ENCODE measurements around the gene CENPP.
A peak's percentile ranks its signal among the peaks of the same experiment; 100 is the strongest.
"Not testable (repeated sequence)": the region's sequence is repeated elsewhere in the genome, so short reads cannot be mapped to it uniquely, and the experiment has no call there.

The CENPP gene

DNA sequence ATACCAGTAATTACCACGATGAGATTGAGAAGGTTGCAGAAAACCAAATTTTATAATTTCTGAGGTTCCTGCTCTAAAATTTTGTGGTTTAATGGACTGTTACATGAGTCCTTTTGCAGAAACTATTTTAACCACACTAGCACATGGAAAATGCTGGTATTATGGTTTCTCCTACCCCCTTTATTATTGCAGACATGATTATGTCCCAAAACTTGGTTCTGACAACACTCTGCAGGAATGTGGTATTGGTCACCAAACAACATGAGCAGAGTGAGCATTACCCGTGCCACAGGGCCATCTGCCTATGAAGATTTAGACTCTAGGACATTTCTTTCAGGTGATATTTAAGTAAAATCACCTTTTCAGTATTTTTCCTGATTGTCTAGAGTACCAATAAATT, 212.8 kb downstream of the CENPP start:
- DNase-seq (no peak), ATAC-seq (no peak)

DNA sequence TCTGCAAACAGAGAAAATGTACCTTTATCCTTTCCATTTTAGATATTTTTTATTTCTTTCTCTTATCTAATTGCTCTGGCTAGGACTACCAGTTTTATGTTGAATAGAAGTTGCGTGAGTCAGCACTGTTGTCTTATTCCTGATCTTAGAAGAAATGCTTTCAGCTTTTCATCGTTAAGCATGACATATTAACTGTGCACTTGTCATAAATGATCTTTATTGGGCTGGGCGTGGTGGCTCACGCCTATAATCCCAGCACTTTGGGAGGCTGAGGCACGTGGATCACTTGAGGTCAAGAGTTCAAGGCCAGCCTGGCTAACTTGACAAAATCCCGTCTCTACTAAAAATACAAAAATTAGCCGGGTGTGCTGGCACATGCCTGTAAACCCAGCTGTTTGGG, 218.2 kb downstream of the CENPP start:
- no peak for ATAC-seq
- no peak for DNase-seq

DNA sequence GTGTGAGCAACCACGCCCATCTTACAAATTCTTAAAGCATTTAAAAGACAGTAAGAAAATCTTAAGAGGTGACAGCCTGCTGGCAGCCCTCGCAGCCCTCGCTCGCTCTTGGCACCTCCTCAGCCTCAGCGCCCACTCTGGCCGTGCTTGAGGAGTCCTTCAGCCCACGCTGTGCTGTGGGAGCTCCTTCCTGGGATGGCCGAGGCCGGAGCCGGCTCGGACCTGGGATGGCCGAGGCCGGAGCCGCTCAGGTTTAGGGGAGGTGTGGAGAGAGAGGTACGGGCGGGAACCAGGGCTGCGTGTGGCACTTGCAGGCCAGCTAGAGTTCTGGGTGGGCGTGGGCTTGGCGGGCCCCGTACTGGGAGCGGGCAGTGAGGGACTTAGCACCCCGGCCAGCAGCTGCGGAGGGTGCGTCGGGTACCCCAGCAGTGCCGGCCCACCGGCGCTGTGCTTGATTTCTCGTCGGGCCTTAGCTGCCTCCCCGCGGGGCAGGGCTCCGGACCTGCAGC, 219.3 kb downstream of the CENPP start:
- ATAC-seq (no peak), DNase-seq (no peak)

DNA sequence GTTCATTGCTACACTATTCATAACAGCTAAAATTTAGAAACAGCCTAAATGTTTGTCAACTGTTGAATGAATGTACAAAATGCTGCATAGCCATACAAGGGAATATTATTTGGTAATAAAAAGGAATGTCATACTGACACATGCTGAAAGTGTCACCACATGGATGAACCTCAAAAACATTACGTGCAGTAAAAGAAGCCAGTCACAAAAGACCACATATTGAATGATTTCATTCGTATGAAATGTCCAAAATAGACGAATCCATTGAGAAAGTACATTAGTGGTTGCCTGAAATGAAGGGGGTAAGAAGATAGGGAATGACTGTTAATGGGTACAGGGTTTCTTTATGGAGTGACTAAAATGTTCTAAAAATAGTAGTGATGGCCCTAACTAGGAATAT, 221.6 kb downstream of the CENPP start:
- ATAC-seq (no peak), DNase-seq (no peak)

DNA sequence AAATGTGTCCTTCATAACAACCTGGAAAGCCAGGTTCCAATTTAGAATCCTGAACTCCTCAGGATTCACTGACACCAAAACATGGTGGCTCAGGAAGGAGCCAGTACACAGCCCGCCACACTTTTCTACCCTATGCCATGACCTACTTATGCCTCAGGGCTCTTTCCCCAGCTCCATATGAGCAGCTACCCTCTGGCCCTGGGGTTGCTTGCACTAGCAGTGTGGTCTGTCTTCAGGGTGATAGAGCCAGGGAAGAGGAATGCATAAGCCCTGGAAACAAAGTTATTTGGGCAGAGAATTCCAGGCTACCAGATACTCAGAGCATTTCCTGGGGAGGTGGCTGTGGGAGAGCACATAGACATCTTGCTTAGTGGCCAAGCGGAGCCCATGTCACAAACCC, 225.0 kb downstream of the CENPP start:
- no peak for DNase-seq
- no peak for ATAC-seq

DNA sequence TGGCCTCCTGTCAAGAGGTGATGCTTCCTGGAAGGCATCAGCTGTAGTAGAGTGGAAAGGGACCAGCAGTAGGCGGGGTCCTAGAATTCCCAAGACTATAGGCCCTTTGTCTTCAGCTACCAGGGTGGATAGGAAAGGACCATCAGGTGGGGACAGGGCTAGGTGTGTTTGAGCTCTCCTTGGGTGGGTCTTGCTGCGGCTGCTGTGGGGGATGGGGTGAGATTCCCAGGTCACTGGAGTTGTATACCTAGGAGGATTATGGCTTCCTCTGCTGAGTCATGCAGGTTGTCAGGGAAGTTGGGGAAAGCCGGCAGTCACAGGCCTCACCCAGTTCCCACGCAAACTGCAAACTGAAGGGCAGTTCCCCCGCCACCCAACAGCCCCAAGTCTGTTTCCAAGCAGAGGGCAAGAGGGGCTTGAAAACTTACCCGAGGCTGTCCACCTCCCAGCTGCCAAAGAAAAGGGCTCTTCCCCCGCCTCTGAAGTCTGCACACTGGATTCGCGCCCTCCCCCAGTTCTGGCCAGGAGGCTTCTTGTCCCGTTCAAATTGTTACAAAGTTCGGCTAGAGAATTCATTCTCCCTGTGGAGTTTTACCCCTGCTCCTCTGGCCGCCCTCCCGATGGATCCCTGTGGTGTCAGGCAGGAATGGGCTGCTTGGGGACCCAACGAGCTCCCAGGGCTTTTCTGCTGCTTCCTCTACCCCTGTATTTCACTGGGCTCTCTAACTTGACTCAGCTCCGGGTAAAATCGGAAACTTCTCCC, 233.0 kb downstream of the CENPP start:
- ATAC-seq = no peak
- no peak for DNase-seq

DNA sequence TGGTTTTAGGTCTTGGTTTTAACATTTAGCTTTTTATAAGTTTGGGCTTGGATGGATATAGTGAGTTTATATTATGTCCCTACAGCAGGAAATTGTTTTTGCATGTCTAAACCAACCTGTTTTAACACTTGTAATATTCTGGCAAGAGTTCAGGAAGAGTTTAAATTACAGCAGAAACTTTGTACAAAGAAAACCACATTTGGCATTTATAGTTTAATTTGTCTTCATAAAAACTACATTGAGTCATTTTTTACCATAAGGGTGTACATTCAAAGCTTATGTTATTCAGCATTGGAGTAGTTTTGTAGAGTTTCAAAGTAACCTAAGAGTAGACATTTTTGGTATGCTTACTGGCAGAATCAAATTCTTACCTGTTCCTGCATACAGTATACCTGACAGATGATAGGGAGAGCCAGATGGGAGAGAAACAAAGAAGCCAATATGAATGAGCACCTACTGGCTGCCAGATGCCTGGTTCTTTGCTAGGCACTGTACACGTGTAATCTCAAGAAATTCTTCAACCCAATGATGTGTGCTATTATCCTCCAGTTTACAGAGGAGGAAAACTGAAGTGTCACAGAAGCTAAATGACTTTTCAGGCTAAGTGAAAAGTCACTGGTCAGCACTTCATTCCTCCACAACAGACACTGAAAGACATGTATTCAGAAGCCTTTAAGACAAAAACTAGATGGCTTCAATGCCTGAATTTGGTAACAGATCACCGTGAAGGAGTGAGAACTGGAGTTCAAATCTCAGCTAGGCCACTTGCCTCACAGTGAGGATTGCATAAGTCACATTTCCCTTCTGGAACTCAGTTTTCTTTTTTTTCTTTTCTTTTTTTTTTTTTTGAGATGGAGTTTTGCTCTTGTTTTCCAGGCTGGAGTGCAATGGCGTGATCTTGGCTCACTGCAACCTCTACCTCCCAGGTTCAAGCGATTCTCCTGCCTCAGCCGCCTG, 235.9 kb downstream of the CENPP start:
- no peak for ATAC-seq
- no peak for DNase-seq

DNA sequence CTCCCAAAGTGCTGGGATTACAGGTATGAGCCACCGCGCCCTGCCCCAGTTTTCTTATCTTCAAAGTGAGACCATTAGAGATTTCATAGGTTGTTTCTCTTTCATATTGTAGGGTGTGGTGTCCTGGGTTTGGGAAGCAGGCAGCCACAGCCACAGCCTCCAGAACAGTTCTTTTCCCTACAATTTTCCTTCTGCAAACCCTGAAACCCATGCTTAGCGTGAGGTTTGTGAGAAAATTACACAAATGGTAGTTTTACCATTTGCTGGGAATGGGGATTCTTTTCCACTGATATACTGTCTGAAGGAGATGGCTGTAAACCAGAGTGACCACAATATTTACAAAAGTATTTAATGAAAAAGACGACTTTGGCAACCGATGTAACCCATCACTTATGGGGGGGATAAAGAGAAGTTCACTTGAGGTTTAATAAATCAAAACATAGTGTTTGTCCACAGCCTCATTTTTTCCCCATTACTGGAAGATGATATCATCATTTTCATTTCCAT, 236.8 kb downstream of the CENPP start:
- DNase-seq (no peak), ATAC-seq (no peak)

DNA sequence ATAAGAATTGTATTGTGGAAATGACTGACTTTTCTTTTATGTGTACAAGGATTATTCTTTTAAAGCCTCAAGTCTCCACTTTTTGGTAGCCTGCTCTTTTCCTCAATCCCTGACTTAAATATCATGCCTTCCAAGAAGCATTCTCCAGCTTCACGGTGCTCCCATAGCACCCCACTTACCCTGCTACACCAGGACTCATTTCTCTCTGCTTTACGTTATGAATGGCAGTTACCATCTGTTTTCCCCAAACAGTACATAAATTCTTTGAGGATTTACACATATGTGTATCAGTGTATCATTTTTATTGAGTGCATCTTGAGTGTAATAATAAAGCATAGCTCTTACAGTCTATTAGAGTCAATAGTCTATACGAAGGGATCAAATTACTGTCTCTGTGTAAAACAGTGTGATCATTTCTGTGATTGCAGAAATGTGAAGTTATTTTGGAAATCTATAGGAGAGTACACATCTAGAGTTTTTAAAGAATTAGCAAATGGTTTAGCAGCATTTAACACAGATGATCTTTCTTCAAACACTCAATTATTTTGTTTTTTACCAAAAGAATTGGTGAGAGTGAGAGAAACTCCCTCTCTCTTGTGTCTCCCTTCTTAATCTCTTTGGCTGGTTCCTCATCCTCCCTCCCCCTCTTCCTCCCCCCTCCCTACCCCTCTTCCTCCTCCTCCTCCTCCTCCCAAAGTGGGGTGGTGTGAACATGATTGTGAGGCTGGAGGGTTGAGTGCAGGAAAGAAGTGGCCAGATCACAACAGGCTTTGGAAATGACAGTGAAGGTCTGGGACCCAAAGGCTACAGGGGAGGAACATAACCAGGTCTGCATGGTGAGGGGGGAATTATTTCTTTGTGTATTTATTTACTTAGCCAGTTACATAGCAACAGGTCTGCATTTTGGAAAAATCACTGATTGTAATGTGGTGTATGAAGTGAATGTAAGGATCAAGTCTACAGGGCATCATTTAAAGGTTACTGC, 237.7 kb downstream of the CENPP start:
- ATAC-seq (no peak), DNase-seq (no peak)

DNA sequence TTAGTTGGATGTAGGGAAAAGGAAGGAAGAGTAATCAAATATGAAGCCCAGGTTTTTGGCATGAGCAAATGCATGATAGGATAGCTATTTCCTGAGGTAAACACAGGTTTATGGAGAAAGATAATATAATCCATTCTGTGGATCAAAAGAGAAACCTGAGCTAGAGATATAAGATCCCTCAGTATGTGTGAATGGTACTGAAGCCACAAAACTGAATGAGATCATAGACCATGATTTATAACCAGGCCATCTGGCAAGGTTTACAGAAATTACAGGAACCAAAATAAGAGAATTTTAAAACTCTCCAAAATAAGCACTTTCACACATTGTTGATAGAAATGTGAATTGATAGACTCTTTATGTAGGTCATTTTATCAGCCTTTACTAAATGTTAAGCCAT, 238.8 kb downstream of the CENPP start:
- ATAC-seq = no peak

DNA sequence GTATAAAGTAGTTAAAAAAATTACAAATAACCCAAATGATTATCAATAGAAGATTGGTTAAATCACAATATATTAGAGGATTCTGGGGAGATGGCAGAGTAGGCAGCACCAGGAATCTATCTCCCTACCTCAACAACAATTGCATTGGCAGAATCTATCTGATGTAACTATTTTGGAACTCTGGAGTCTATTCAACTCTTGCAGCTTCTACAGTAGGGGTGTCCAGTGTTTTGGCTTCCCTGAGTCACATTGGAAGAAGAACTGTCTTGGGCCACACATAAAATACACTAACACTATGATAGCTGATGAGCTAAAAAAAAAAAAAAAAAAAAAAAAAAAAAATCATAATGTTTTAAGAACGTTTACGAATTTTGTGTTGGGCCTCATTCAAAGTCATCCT, 239.2 kb downstream of the CENPP start:
- DNase-seq (no peak), ATAC-seq (no peak)

More for the DNA sequence above, 238.8 kb downstream of the CENPP start:
- no peak for DNase-seq

DNA sequence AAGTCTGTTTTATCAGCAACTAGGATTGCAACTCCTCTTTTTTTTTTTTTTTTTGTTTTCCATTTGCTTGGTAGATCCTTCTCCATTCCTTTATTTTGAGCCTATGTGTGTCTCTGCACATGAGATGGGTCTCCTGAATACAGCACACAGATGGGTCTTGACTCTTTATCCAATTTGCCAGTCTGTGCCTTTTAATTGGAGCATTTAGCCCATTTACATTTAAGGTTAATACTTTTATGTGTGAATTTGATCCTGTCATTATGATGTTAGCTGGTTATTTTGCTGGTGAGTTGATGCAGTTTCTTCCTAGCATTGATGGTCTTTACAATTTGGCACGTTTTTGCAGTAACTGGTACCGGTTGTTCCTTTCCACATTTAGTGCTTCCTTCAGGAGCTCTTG, 246.1 kb downstream of the CENPP start:
- ATAC-seq, DNase-seq: not testable (repeated sequence)

DNA sequence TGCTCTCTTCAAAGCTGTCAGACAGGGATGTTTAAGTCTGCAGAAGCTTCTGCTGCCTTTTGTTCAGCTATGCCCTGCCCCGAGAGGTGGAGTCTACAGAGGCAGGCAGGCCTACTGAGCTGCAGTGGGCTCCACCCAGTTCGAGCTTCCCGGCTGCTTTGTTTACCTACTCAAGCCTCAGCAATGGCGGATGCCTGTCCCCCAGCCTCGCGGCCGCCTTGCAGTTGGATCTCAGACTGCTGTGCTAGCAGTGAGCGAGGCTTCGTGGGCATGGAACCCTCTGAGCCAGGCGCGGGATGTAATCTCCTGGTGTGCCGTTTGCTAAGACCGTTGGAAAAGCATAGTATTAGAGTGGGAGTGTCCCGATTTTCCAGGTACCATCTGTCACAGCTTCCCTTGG, 247.9 kb downstream of the CENPP start:
- not testable (repeated sequence) for DNase-seq, ATAC-seq

DNA sequence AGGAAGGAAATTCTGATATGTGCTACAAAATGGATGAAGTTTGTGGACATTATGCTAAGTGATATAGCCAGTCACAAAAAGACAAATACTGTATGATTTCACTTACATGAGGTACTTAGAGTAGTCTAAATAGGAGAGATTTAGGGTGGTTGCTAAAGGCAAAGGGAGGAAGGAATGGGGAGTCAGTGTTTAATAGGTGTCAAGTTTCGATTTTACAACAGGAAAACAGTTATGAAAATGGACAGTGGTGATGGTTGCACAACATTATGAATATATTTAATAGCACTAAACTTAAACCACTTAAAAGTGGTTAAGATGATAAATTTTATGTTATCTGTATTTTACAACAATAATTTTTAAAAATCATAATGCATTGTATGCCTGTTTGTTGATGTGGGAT, 250.4 kb downstream of the CENPP start:
- ATAC-seq = no peak
- DNase-seq = no peak

DNA sequence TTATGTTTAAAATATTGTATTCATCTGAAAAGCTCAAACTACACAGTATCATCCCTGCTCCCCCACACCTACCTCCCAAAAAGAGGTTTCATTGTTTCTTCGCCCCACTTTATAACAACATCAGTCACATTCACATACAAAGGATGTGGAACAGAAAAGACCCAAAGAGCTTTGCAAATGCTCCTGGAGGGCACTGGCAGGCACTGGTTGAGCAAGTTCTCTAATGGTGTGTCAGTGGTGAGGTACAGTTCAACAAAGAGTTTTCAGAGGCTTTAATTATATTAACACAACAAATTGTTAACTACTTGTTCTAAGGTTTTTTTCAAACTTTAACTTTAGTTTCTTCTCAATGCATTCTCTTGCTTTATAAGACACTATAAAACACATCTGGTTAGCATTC, 264.2 kb downstream of the CENPP start:
- ATAC-seq (no peak), DNase-seq (no peak)

DNA sequence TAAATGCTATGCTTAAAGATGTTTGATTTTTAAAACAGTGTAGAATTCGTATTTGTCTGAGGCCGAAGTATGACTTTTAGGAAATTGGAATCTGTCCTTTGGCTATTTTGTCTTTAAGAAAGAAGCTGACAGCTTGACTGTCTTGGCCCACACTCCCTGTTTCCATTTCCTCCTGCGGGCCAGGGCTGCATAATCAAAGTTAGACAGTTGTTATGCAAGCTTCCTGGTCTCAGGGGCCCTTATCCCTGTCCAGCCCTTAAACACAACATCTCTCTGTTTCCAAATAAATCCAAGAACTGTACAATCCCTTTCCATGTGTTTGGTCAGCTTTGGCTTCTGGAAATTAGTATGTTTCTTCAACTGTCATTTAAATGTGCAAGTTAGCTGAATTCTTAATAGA, 264.6 kb downstream of the CENPP start:
- no peak for DNase-seq
- ATAC-seq = no peak

DNA sequence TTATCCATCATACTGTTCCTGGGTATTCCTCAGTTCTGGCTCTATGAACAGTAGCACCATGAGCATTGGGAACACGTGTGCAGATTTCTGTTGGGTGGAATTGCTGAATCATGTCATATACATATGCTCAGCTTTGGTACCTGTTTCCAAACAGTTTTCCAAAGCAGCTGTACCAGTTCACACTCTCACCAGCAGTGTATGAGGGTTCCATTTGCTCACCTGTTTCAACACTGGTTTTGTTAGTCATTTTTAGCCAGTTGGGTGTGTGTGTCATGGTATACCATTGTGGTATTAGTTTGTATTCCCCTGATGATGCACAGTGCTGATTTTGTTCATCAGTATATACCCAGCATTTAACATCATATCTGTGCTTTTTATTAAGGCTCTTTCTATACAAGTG, 266.8 kb downstream of the CENPP start:
- ATAC-seq = peak; percentile 59
- DNase-seq = no peak

DNA sequence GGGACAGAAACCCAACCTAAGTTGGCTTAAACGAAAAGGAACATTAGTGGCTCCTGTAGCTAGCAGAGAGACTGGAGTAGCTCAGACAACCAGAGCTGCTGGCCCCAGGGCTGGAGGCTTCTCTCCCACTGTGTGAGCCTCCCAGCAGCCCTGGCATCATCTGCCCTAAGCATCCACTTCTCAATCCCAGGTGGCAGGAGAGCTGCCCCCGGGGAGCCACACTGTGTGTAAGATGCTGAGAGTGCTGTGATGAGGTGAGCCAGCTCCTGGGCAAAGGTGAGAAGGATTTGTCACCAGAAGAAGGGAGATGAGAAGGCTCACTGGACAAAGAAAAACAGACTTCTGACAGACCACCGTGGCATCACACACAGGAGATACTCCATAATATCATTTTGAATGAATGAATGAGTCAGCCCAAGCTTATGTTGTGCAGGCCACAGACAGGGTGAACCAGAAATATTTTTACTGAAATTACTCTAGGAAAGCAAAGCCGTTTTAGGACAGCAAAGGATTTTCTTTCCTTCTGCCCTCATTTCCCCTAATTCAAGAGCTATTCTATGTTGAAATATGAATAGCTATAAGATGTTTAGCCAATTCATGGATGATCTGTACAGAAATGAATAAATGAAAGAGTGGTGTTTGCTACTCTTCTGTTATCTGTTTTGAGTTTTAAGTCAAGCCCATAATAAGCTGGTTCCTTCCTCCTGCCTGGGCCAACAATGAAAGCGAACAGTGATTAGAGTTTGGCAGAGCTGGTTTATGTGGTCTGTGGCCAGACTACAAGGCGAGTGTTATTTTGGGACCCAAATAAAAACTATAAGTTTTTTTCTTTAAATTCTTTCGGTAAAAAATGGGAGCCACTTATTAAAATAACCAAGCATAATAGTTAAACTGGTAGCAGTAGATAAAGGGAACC, 267.5 kb downstream of the CENPP start:
- ATAC-seq = no peak
- DNase-seq = no peak

DNA sequence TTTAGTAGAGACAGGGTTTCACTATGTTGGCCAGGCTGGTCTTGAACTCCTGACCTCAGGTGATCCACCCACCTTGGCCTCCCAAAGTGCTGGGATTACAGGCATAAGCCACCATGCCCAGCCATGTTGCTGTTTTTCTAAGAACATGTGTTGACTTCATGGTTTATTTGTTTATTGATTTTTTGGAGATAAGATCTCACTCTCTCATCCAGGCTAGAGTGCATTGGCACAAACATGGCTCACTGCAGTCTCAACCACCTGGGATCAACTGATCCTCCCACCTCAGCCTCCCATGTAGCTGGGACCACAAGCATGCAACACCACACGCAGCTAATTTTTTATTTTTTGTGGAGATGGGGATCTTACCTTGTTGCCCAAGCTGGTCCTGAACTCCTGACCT, 269.3 kb downstream of the CENPP start:
- ATAC-seq, DNase-seq: not testable (repeated sequence)

DNA sequence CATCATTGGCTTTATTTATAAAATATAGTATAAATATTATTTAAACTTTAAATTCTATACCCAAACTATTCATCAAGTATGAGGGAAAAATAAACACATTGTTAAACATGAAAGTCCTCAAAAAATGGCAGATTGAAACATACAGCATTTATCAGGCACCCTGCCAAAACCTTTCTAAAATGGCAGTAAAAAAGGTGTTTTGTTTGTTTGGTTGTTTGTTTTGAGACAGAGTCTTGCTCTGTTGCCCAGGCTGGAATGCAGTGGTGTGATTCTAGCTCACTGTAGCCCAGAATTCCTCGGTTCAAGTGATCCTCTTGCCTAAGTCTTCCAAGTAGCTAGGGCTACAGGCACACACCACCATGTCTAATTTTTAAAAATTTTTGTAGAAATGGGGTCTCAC, 270.2 kb downstream of the CENPP start:
- ATAC-seq (no peak), DNase-seq (no peak)

DNA sequence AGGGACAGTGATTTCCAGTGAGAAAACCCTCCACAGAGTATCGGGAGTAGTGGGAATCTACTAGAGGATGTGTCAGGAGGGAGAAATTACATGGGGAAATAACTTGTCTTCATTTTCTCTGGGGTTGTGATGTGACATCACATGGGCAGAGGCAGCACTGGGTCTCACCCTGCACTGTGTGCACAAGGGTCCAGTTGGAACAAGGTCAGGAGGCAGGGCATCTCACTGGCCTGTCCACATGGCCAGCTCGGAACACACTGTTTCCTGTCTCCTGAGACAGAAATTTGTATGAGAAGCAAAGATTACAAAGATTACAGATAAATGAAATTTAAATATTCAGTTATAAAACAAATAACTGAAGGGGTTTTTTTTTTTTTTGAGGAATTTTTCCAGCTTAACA, 272.6 kb downstream of the CENPP start:
- ATAC-seq = no peak
- no peak for DNase-seq
